MCF 10A (cell line): Measurements from ENCODE around the gene SLC8A2. TPM values are rescaled to one million over a fixed set of nuclear protein-coding genes. Genes with fewer than 3 reads are reported as not detected.

ENCODE experiments used
- BruUV-seq: library from RNA; stranded (reverse); fragments of 400-500 nt; replicated peaks from 2 replicates; lab custom pipeline; 2021; lab: Mats Ljungman, UMichigan
- CTCF ChIA-PET: fragments of 300-600 bp; sonication (Branson Sonifier 250); formaldehyde crosslinking; extraction: SDS; loops from one replicate; lab custom pipeline; 2021; ENCODE audit warnings: antibody characterized with exemption, inconsistent platforms; lab: Yijun Ruan, JAX
- POLR2A ChIA-PET: fragments of 300-600, 350-650 bp; sonication (Branson Sonifier 250); formaldehyde crosslinking; extraction: SDS; loops from one replicate; lab custom pipeline; 2020; ENCODE audit warnings: antibody characterized with exemption, inconsistent platforms; lab: Yijun Ruan, JAX
- DNase-seq: peaks from one replicate; pipeline ENCODE4 v3.0.0-alpha.2; 2018; ENCODE audit not compliant: unreplicated experiment
- H3K27ac Mint-ChIP-seq: one replicate; pipeline ENCODE4 v1.8.0; 2022; ENCODE audit warnings: mild to moderate bottlenecking, low read depth, mixed read lengths; ENCODE audit not compliant: unreplicated experiment
- H3K27me3 Mint-ChIP-seq: one replicate; pipeline ENCODE4 v1.8.0; 2022; ENCODE audit warnings: mixed read lengths; ENCODE audit not compliant: insufficient read depth, unreplicated experiment
- H3K36me3 Mint-ChIP-seq: one replicate; pipeline ENCODE4 v1.8.0; 2022; ENCODE audit warnings: mild to moderate bottlenecking, moderate library complexity, mixed read lengths; ENCODE audit not compliant: insufficient read depth, unreplicated experiment
- H3K4me1 Mint-ChIP-seq: one replicate; pipeline ENCODE4 v1.8.0; 2022; ENCODE audit warnings: mixed read lengths; ENCODE audit not compliant: insufficient read depth, unreplicated experiment
- H3K4me3 Mint-ChIP-seq: one replicate; pipeline ENCODE4 v1.8.0; 2022; ENCODE audit warnings: mild to moderate bottlenecking, moderate library complexity, mixed read lengths; ENCODE audit not compliant: unreplicated experiment
- H3K9me3 Mint-ChIP-seq: one replicate; pipeline ENCODE4 v1.8.0; 2022; ENCODE audit warnings: mixed read lengths; ENCODE audit not compliant: unreplicated experiment
- CTCF ChIP-seq: fragments of 200-600 bp; IDR thresholded peaks from one replicate; pipeline ENCODE4 v1.8.0; 2022; ENCODE audit warnings: antibody characterized with exemption, mild to moderate bottlenecking; ENCODE audit not compliant: unreplicated experiment
- intact Hi-C: fragments of 100-400 bp; cut with micrococcal nuclease; formaldehyde crosslinking; loops from 2 replicates; pipeline ENCODE4 v1.14.1; 2022
- total RNA-seq: library from RNA; stranded (reverse); gene quantifications from 2 replicates; pipeline ENCODE4 v1.2.3, GENCODE V29; 2022

Gene SLC8A2
- total RNA-seq, 1 experiment from 2014 or later, result not detected

GRCh38 chr19:47497821-47498520, 26.3 kb upstream of the SLC8A2 start:
- ChIA-PET POLR2A (interaction anchor here (3.6 kb wide), 1 partner anchor 14 kb away, joined by 8 read pairs; the partner anchor contains the start of gene KPTN), CTCF (interaction anchor here (1.4 kb wide), 1 partner anchor 209 kb away, joined by 5 read pairs; no protein-coding TSS in a partner anchor)
- H3K4me3 Mint-ChIP-seq, result no peak overlapping the region
- H3K4me1 Mint-ChIP-seq, result no peaks in the 10 kb centered on the region
- no peaks in the 10 kb centered on the region for H3K27me3 Mint-ChIP-seq
- no TSS peak for BruUV-seq
- no peak for TF ChIP-seq CTCF
- no peak overlapping the region for H3K27ac Mint-ChIP-seq
- intact Hi-C loops, result no loop called here
- no peaks in the 10 kb centered on the region for H3K9me3 Mint-ChIP-seq
- no peak for DNase-seq
- peaks cover 36% of the 10 kb centered on the region for H3K36me3 Mint-ChIP-seq

GRCh38 chr19:47497050-47497766, 25.5 kb upstream of the SLC8A2 start:
- H3K27ac Mint-ChIP-seq, result no peak overlapping the region
- no peaks in the 10 kb centered on the region for H3K27me3 Mint-ChIP-seq
- H3K4me1 Mint-ChIP-seq, result no peaks in the 10 kb centered on the region
- intact Hi-C loops, result no loop called here
- peaks cover 30% of the 10 kb centered on the region for H3K36me3 Mint-ChIP-seq
- CTCF ChIA-PET, result interaction anchor here (1.6 kb wide), 1 partner anchor 13 kb away, joined by 5 read pairs; the partner anchor contains the start of gene KPTN
- H3K4me3 Mint-ChIP-seq, result no peak overlapping the region
- POLR2A ChIA-PET, result no interaction called here
- no peak for DNase-seq
- TF ChIP-seq CTCF, result no peak
- no TSS peak for BruUV-seq
- no peaks in the 10 kb centered on the region for H3K9me3 Mint-ChIP-seq

DNA sequence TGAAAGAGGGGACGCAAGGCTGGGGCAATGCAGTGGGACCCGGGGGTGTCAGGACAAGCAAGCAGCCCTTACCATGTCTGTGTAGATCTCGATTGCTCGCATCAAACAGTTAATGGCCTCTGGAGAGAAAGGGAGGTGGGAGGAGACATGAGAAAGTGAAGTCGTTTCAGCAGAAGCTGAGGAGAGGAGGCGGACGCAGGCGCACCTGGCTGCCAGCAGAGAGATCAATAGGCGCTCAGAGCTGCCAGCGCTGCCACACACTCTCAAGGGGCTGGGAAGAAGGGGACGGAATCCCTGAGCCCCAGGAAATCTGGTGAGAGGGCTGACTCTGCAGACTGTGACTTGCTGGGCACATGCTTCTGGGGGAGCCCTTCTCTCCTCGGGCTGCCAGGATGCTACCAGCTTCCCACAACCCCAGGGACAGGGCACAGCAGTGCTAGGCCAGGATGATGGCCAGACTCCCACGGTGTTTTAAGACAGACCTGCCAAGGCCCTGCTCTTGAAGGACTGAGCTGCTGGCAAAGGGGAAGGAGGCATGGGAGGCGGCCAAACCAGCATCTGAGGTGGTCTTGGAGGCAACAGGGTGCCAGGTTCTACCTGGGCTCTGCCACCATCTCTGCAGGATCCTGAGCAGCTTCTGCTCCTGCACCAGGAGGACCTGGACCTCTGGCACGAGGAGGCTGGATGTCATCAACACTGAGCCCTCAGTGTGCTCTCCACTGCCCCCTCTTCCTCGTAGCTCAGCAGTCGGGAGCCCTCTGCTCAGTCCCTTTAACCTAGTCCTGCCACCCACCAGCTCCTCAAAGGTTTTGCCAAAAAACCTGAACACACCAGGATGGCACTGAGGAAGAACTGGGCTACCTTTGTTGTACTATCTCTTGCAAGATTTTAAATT, 24.0 kb upstream of the SLC8A2 start:
- POLR2A ChIA-PET, result interaction anchor here (0.6 to 2.2 kb wide), 2 partner anchors 12 to 542 kb away, joined by 3 to 7 read pairs; partner anchors contain the start of gene KPTN
- no peak overlapping the region for H3K27ac Mint-ChIP-seq
- BruUV-seq, result no TSS peak

More for the DNA sequence above, 24.0 kb upstream of the SLC8A2 start:
- DNase-seq, result no peak
- CTCF ChIA-PET, result interaction anchor here (0.6 to 1.8 kb wide), 5 partner anchors 9 to 21 kb away, joined by 3 to 10 read pairs (median 5); partner anchors contain the start of genes KPTN and NAPA
- TF ChIP-seq CTCF, result no peak
- no peaks in the 10 kb centered on the region for H3K9me3 Mint-ChIP-seq
- H3K36me3 Mint-ChIP-seq, result peaks cover 28% of the 10 kb centered on the region
- no peak overlapping the region for H3K4me3 Mint-ChIP-seq
- H3K27me3 Mint-ChIP-seq, result no peaks in the 10 kb centered on the region
- intact Hi-C loops, result no loop called here
- no peaks in the 10 kb centered on the region for H3K4me1 Mint-ChIP-seq
